ENCODE results near the gene NAA25.

Gene NAA25

GRCh38 chr12:112108202-112109079 lies at the start of gene NAA25:
Gene NAA25, minus strand, starts transcription at chr12:112108783. Its CDS starts 10 bp downstream, at chr12:112108773.
- peak; percentile 93 for DNase-seq

GRCh38 chr12:112153893-112154219 lies 45.3 kb upstream of the NAA25 start:
- DNase-seq, result no peak

DNA sequence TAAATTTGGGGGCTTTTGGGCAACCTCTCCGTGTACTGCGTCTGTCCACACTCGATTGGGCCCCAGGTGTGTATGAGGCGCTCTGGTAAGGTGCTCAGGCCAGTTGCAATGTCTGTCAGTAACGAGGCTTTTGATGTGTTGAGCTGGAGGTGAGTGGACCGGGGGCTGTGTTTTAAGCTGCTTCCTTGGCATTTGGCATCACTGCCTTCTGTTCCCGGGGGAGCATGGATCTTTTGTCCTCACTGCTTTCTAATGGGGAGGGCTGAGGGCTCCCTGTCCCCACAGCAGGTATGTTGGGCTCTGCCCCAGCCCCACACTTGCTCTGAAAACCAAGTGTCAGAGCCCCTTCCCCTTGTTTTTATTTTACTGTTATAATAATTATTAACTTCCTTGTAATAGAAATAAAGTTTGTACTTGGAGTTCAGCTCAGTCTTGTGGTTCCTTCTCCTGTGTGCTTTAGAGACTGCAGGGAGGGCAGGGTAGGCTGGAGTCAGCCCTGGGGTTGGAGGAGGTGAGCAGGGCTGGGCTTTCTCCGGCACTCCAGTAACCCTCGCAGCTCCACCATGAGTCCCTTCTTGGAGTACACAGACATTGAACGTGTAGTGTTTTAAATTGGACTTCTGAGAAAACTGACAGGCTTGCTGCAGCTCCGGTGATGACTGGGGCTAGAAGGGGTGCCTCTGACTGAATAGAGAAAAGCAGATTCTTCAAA lies 44.8 kb upstream of the NAA25 start:
- DNase-seq, result peak in 1 of 2 experiments; percentile 12

DNA sequence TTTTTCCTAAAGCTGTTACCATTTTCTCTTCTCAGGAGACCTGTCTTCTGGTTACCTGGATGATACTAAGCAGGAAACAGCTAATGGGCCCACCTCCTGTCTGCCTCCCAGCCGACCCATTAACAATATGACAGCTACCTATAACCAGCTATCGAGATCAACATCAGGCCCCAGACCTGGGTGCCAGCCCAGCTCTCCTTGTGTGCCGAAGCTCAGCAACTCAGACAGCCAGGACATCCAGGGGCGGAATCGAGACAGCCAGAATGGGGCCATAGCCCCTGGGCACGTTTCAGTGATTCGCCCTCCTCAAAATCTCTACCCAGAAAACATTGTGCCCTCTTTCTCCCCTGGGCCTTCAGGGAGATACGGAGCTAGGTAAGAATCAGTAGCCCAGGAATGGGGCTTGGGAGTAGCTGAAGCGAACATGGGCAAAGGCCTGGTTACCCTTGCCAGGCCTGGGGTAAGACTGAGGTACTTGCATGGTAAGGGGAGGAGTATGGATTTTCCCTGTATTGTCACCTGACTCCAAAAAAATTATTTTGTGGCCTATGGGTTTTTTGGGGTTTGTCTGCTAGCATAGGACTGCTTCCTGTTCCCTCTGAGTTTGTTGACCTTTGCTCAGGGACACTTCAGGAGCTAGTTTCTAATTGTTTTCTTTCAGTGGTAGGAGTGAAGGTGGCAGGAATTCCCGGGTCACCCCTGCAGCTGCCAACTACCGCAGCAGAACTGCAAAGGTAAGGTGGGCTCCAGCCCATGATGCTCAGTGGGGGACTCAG lies 43.4 kb upstream of the NAA25 start:
- no peak for DNase-seq

- DNase-seq, result peak in 1 of 2 experiments; percentile 10
Observed at GRCh38 chr12:112149596-112149995, 41.0 kb upstream of the NAA25 start.

DNA sequence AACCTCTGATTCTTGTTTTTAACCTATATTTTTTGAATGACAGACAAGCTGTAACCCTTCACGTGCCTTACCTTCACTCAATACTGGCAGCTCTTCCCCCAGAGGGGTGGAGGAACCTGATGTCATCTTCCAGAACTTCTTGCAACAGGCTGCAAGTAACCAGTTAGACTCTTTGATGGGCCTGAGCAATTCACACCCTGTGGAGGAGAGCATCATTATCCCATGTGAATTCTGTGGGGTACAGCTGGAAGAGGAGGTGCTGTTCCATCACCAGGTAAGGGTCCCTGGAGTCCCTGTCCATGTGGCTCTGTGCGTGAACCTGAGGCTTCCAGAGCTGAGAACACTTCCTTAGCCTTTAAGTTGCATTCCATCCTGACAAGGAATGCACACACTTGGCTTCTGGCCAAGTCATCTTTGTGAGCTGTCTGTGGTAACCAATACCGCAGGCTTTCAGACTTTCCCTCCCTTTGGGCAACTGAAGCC lies 39.5 kb upstream of the NAA25 start:
- peak in 1 of 2 experiments; percentile 14 for DNase-seq

- DNase-seq, result peak in 1 of 2 experiments; percentile 9
Observed at GRCh38 chr12:112146123-112146522, 37.5 kb upstream of the NAA25 start.

GRCh38 chr12:112140728-112141127 lies 32.1 kb upstream of the NAA25 start:
- peak in 1 of 2 experiments; percentile 3 for DNase-seq

GRCh38 chr12:112134731-112135130 lies 26.1 kb upstream of the NAA25 start:
- DNase-seq, result no peak

GRCh38 chr12:112133418-112133817 lies 24.8 kb upstream of the NAA25 start:
- DNase-seq, result no peak

- DNase-seq, result no peak
Observed at GRCh38 chr12:112131686-112132085, 23.1 kb upstream of the NAA25 start.

GRCh38 chr12:112130441-112130998 lies 21.9 kb upstream of the NAA25 start:
- no peak for DNase-seq

GRCh38 chr12:112126911-112127310 lies 18.3 kb upstream of the NAA25 start:
- DNase-seq, result no peak

- peak in 1 of 2 experiments; percentile 38 for DNase-seq
Observed at GRCh38 chr12:112126000-112126438, 17.4 kb upstream of the NAA25 start.

DNA sequence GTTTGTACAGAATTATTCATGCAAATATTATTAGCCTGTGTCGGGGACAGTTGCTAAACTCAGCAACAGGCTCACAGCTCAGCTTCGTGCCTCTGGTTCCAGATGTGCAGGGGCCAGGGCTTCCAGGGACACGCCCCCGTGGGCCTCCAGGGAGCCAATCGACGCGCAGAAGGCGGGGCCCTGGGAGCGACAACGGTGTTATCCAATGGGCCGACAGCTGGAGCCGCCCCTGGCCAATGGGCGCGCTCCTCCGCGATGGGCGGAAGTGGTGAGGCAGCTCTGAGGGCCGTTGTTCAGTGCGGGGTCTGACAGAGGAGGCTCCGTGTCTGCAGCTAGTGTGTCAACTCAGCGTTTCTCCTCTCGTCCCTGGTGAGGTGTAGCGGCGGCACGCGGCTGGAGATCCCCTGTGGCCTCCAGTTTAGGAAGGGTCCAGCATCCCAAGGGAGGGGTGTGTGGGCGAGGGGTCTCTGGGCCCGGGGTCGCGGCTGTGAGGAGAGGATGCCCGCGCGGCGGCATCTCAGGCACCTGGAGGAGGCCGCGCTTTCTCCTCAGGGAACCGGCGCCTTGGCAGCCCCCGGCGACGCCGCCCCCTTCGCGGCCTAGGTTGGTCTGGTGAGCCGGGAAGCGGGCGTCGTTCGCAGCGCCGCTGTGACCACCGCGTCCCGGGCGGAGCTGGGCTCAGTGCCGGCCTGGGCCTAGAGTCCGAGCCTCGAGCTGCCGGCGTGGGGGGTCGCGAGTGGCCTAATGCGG lies 16.8 kb upstream of the NAA25 start, which contains the start of gene TRAFD1:
TRAFD1 (plus strand) TSS at position 311 of the 750 bp plus-strand sequence. CDS start 4,963 bp downstream, outside the sequence.
- DNase-seq, result peak; percentile 100

DNA sequence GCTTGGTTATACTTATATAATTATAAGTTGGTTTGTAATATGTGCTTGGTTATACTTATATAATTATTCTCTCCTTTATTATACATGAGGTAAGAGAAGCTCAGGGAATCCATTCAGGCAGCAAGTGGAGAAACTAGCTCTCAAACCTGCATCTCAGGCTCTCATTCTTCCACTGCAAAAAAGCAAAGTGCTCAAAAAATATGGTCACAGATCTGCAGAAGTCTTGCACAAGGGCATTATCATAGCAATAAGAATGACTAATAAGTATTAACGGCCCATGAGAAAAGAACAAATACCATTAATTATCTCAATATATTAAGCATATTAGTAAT lies 16.3 kb upstream of the NAA25 start:
- DNase-seq, result no peak

DNA sequence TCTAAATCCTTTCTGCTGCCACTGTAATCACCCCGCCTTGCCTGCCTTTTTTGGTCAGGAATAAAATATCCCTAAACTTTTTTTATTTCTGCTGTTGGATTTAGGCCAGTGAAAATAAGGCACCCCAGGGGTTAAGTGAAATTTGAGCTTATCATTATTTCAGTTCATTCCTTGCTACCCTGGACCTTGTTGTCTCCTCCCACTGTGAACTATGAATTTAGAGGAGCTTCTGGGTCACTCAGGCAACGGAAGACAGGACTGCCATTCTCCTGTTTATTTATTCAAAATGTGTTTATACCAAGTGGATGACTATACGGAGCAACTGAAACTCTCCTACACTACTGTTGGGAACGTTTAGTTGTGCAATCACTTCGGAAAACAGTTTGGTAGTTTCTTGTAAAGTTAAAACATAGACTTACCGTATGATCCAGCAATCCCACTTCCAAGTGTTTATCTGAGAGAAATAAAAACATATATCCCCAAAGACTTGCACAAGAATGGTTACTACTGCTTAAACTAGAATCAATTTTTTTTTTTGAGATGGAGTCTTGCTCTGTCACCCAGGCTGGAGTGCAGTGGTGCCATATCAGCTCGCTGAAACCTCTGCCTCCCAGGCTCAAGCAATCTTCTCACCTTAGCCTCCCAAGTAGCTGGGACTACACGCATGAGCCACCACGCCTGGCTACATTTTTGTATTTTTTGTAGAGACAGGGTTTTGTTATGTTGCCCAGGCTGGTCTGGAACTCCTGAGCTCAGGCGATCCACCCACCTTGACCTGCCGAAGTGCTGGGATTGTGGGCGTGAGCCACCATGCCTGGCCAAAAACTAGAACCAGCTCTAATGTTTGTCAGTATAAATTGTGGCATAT lies 14.5 kb upstream of the NAA25 start:
- DNase-seq, result no peak

- no peak for DNase-seq
Observed at GRCh38 chr12:112121780-112122565, 13.4 kb upstream of the NAA25 start.

- DNase-seq, result no peak
Observed at GRCh38 chr12:112117685-112118084, 9.1 kb upstream of the NAA25 start.

Data from activated T-cell treated with anti-CD3 and anti-CD28 coated beads, Interleukin-2, amount 50 U/mL, for 48 hours (primary cell).